DOHH2 (cell line): ENCODE measurements around the gene MYLK.

Experiments used
- CTCF ChIP-seq: fragments of 200-600 bp; sonication (generic); IDR thresholded peaks from one replicate; pipeline ENCODE4 v1.5.1; 2014; ENCODE audit warnings: antibody characterized with exemption, mild to moderate bottlenecking, low read depth, low read length; ENCODE audit not compliant: poor library complexity, severe bottlenecking
- EZH2phosphoT487 ChIP-seq: fragments of 200-600 bp; sonication (generic); IDR thresholded peaks from 2 replicates; pipeline ENCODE4 v1.6.1; 2017; ENCODE audit warnings: borderline replicate concordance, mild to moderate bottlenecking, antibody characterized with exemption, low read length, moderate library complexity, mixed read lengths

GRCh38 chr3:123597561-123597960 lies 286.6 kb downstream of the MYLK start:
- no peak for TF ChIP-seq CTCF
- TF ChIP-seq EZH2phosphoT487: no peak
